ENCODE measurements around the gene PRADC1. TPM values are rescaled to one million over a fixed set of nuclear protein-coding genes. Genes with fewer than 3 reads are reported as not detected.

The PRADC1 gene
- total RNA-seq, 1 donor from 2014 or later, result 5.8 TPM

- TF ChIP-seq CTCF (IDR thresholded peaks at IDR 0.05; ENCODE audit: insufficient read depth, low read length, severe bottlenecking), result no peak
- Histone ChIP-seq H3K4me3 (ENCODE audit: low read depth, low read length) (no peak overlapping the region), H3K27me3 (ENCODE audit: control insufficient read depth, insufficient read depth, low read length) (no peaks in the 10 kb centered on the region), H3K36me3 (ENCODE audit: control insufficient read depth, insufficient read depth, low read length) (peaks cover 3% of the 10 kb centered on the region)
- FAIRE-seq, result no peak
- no peak for DNase-seq (ENCODE audit: low read depth)
Observed at GRCh38 chr2:73237168-73237567, 4.1 kb upstream of the PRADC1 start.

- H3K27me3 ChIP-seq (ENCODE audit: control insufficient read depth, insufficient read depth, low read length), result no peaks in the 10 kb centered on the region
- FAIRE-seq, result no peak
Observed at GRCh38 chr2:73235315-73236028, 2.4 kb upstream of the PRADC1 start.

DNA sequence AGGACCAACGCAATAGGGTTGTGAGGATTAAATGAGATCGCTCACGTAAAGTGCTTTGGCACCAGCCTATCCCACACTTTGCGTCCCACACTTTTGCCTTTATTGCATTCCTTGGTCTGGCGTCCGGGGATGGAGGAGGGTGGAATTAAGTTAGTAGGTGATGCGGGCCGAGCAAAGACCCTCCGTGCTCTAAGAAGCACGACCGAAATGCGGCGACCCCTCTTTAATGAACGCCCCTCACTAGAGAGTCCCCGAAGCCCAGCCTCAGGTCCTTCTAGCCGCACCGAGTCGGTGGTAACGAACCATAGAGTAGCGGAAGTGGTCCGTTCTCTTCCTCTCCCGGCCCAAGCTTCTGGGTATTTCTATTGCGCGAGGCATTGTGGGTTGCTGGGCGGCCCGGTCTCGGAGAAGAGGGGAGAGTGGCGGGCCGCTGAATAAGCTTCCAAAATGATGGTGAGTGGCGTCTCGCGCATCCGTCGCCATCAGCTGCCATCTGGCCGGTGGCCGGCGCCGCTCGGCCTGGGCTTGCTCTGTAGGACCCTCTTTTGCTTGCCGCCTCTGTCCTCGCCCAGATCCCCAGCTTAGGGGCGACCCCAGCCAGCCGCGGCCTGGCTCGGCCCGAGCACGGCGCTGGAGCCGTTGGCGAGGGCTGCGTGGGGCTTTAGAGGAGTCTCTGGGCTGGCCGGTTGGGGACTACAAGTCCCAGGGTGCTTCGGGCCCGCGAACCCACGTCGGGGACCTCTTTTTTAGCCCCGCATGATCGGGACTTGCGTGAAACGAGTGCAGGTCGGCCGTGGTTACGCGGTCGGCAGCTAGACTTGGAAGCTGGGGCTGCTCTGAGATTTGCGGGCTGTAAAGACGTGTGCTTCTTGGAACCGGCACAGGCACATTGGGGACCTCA, 1.1 kb upstream of the PRADC1 start, which contains the start of gene CCT7:
Gene CCT7 (plus strand): TSS at position 377 of the 901 bp plus-strand sequence. CDS start 71 bp downstream, at position 448.
- no peak for TF ChIP-seq CTCF (IDR thresholded peaks at IDR 0.05; ENCODE audit: insufficient read depth, low read length, severe bottlenecking)

More at GRCh38 chr2:73235315-73236028, 2.4 kb upstream of the PRADC1 start:
- peaks cover 3% of the 10 kb centered on the region for H3K36me3 ChIP-seq (ENCODE audit: control insufficient read depth, insufficient read depth, low read length)
- no peak for TF ChIP-seq CTCF (IDR thresholded peaks at IDR 0.05; ENCODE audit: insufficient read depth, low read length, severe bottlenecking)
- peak overlapping the region; percentile 65 for H3K4me3 ChIP-seq (ENCODE audit: low read depth, low read length)
- DNase-seq (ENCODE audit: low read depth), result no peak

GRCh38 chr2:73232403-73233153, 461 bp downstream of the PRADC1 start:
- no peaks in the 10 kb centered on the region for H3K36me3 ChIP-seq (ENCODE audit: control insufficient read depth, insufficient read depth, low read length)
- peak overlapping the region; percentile 65 for H3K4me3 ChIP-seq (ENCODE audit: low read depth, low read length)
- no peak for FAIRE-seq
- peak; percentile 4 for TF ChIP-seq CTCF (IDR thresholded peaks at IDR 0.05; ENCODE audit: insufficient read depth, low read length, severe bottlenecking)
- H3K27me3 ChIP-seq (ENCODE audit: control insufficient read depth, insufficient read depth, low read length), result no peaks in the 10 kb centered on the region
- peak; percentile 15 for DNase-seq (ENCODE audit: low read depth)

More for the DNA sequence above, 1.1 kb upstream of the PRADC1 start, which contains the start of gene CCT7:
- Histone ChIP-seq H3K4me3 (ENCODE audit: low read depth, low read length) (peak within 1 kb of the TSS; percentile 65), H3K36me3 (ENCODE audit: control insufficient read depth, insufficient read depth, low read length) (no peaks in the 10 kb centered on the region), H3K27me3 (ENCODE audit: control insufficient read depth, insufficient read depth, low read length) (no peaks in the 10 kb centered on the region)
- no peak for FAIRE-seq
- peak; percentile 78 for DNase-seq (ENCODE audit: low read depth)

- no peak for TF ChIP-seq CTCF (IDR thresholded peaks at IDR 0.05; ENCODE audit: insufficient read depth, low read length, severe bottlenecking)
- H3K36me3 ChIP-seq (ENCODE audit: control insufficient read depth, insufficient read depth, low read length), result peaks cover 5% of the 10 kb centered on the region
- FAIRE-seq, result no peak
- no peak for DNase-seq (ENCODE audit: low read depth)
- no peaks in the 10 kb centered on the region for H3K27me3 ChIP-seq (ENCODE audit: control insufficient read depth, insufficient read depth, low read length)
- no peak overlapping the region for H3K4me3 ChIP-seq (ENCODE audit: low read depth, low read length)
Observed at GRCh38 chr2:73228631-73229030, 4.4 kb downstream of the PRADC1 start.

Measured in bronchial epithelial cell (primary cell).